Adipose tissue (tissue), 3 donors: ENCODE data around the gene ADIPOR2. TPM values are rescaled to one million over a fixed set of nuclear protein-coding genes. Genes with fewer than 3 reads are reported as not detected.

Source experiments
- H3K27ac ChIP-seq: one replicate; pipeline ENCODE4 v1.5.1; 2013; ENCODE audit warnings: low read depth, low read length
- WGBS, 3 donors: extraction: QIAGEN DNeasy Blood & Tissue Kit; methylation state at CpG; one replicate each; pipeline ENCODE4 v1.1.7; 2013; 5-methylcytosine and 5-hydroxymethylcytosine counted together
- polyA plus RNA-seq, 3 donors: library from polyadenylated mRNA; stranded (reverse); fragments of 200-250 nt; gene quantifications; one replicate each; pipeline ENCODE4 v1.2.3, GENCODE V29; 2013
- donor health status: healthy with polysubstance abuse.
- donor health status: Bipolar disorder and iron deficiency.
- donor health status: healthy.

The ADIPOR2 gene
- polyA plus RNA-seq, 3 donors, result 26.7 to 125 (median 40.2) TPM

DNA sequence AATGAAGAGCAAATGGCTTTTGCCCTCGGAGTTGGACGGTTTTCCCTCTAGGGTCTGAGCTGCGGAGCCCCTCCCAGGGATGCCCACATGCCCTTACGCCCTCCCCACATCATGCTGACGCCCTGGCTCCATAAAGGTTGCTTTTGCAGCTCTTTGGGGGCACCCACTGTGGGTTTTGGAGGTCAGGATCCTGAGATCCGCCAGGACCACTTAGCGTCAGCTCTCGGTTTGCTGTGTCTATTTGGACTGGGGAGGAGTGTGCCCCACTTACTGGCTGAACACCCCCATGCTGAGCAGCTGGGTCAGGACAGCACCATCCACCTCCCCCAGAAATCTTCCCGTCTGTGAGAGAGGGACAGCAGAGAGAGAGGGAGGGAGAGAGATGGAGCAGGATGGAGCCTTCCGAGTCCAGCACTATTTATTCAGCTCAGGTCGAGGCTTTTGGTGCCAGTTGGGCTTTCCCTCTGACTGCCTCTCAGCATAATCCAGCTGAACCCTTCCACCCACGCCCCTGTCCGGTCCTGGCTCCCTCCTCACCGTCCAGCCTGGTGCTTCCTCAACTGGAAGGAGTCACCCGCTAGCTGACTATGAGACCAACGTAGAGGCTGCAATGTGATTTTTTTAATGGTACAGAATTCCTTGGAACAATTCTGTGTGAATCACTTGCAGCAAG is 110.6 kb downstream of the ADIPOR2 start:
- 61 to 68% (median 65%) methylated on average over 16 of the region's 16 CpGs for WGBS, 3 donors
- no peak overlapping the region for H3K27ac ChIP-seq

DNA sequence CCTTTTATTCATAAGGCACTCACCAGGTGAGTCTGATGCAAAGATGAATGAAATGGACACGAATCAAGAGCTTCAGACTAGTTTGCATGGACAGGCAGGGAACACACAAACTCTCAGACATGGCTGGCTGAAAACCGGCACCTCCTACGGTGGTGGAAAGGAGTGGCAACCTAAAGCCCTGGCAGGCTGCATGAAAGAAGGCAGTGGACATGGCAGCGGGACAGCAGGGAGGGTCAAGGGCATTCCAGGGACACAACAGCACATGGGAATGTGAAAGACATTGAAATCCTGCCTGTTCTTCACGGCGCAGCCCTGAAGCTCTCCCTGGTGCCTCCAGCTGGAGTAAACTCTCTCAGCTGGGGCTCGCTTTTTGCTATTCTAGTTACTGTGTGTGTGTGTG is 112.9 kb downstream of the ADIPOR2 start:
- 80 to 87% (median 85%) methylated on average over 7 of the region's 7 CpGs for WGBS, 3 donors
- H3K27ac ChIP-seq, result no peak overlapping the region

DNA sequence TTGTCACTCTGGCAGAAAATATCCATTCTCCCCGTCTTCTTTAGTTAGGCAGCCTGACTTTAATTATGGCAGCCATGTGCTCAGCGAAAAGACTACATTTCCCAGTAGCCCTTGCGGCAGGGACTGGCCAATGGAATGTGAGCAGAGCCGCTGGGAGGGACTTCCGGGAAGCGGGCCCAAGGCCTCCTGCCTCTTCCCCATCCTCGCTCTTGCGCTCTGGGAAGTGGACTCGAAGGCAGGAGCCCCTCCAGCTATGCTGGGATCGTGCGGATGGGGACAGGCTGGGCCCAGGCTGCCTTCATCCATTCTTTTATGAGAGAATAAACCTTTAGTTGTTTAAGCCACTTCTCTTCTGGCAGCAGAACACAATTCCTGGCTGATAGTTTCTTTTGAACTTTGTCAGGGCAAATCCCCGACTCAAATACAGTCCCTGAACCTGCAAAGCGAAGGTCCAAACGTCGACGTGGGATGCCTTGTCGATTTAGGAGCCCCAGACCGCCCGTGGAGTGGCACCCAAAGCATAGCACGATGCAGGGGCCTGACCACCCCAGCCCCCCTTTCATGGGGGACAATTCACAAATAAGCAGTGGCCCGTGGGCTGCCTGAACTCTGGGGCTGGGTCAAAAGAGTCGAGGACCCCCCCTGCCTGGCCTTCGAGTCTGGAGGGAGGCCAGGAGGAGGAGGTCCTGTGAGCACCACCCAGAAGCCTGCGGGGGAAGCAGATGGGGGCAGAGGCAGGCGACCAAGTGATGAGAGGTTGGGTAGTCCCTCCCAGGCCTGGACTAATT is 113.9 kb downstream of the ADIPOR2 start:
- H3K27ac ChIP-seq, result no peak overlapping the region

DNA sequence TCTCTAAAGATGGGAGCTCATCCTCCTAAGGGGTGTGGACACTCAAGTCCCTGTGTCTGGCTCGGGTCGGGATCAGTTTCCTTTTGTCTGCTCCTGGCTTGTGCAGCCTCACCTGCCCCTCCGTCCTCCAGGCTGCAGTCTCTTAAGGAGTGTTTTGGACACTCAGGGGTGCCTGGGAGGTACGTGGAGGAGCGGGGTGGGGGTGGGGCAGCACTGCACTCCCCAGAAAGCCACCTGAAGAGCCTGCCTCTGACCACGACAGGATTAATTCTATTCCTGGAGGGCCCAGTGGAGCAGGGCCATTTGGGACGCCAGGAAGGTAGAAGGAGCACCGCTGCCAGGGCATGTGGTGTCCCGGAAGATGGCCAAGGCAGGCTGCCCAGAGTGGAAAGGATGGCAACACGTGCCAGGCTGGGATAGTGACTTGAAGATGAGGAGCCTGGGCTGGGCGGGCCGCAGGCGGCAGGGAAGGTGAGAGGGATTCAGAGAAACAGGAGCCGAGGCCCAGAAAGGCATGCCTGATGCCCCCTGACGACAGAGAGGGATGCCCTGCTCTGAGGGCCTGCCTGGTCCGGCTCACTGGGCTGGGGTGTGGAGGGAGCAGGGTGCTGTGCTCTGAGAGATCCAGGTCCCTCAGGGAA is 114.7 kb downstream of the ADIPOR2 start:
- H3K27ac ChIP-seq, result no peak overlapping the region
- WGBS, 3 donors, result 92 to 95% (median 93%) methylated on average over 16 of the region's 16 CpGs

More for the DNA sequence above, 113.9 kb downstream of the ADIPOR2 start:
- 58 to 60% (median 60%) methylated on average over 24 to 25 of the region's 25 CpGs for WGBS, 3 donors

DNA sequence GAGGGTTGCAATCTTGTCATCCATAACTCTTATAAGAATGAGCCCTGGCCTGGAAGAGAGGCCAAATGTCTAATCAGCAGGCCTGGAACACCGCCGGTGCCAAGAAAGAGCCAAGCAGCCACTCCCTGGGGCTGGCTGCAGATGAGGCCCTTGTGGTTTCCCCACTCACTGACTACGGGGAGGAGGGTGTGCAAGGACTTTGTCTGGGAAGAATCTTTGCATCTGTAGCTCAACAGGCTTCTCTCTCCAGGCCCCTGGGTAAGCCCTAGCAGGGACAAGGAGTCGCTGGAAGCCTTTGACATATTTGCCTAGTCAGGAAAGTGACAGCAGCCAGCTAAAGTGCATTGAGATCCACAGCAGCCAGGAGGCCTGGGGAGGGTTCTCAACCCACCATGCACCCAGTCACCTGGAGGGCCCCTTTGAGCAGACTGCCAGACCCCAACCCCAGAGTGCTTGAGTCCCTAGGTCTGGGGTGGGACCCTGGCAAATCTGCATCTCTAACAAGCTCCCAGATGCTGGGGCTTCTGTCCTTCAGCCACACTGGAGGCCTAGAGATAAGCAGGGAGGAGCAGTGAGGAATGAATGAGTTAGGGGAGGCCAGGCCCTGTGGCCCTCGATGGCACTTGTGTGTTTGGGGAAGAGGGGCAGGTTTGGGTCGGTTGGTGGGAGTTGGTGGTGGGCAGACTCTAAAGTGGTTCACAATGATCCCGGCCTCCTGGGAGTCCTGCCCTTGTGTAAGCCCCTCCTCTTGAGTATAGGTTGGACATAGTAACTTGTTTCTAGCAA is 115.6 kb downstream of the ADIPOR2 start:
- 60 to 71% (median 64%) methylated on average over 7 of the region's 7 CpGs for WGBS, 3 donors
- H3K27ac ChIP-seq, result no peak overlapping the region

DNA sequence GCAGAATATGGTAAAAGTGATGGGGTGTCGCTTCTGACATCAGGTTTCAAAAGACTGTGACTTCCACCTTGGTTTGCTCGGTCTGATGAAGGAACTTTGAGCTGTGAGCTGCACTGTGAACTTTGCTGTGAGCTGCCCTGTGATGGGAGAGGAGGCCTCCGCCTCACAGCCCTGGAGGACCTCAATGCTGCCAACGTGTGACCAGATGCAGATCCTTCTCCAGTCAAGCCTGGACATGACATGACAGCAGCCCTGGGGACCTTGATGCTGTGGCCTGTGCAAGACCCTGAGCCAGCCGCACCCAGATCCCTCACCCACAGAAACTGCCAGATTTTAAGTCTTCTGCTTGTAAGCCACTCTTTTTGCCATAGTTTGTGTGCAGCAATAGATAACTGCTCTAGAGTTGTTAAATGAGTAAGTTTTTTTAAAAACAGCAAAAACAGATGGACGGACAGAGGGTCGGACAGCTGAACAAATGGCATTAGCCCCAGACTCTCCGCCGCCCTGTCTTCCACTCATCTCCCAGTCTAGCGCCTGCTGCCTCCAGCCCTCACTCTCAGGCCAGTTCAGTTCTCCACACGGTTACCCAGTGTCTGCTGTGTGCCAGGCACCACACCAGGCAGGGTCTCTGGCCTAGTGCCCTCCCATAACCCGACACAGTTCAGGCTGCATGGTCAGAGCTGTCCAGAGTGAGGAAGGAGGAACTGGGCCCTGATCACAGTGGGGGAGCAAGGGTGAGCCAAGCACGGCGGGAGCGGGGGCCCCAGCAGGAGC is 116.4 kb downstream of the ADIPOR2 start:
- WGBS, 3 donors, result 84 to 87% (median 86%) methylated on average over 15 of the region's 15 CpGs
- H3K27ac ChIP-seq, result no peak overlapping the region

DNA sequence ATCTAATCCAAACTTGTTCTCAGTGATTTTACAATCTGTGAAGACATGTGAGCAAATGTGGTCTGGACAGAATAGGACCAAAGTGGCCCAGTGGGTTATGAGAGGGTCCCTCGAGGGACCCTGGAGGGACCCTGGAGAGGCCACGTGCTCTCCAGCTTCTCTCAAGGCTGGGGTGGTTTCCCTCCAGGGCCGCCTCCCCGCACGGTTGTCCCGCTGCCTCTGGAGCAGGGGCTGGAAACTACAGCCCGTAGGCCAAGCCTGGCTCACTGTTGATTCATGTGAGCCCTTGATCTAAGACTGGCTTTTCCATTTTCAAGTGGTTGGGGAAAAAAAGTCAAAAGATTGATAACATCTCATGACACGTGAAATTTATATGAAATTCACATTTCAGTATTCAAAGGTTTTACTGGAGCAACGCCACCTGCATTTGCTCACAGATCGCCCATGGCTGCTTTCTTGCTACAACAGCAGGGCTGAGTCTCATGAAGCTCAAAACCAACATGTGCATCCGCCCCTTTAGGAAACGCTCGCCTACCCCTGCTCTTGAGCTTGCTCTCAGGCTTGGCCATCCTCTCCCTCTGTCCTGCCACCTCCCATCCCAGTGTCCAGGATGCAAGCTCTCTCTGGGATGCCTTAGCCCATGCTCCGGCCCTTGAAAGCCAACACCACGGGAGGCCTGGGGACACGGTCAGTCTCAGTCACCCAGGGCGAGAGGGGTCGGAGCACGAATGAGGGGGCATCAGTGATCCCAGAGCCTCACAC is 117.3 kb downstream of the ADIPOR2 start:
- WGBS, 3 donors, result 81 to 92% (median 89%) methylated on average over 19 of the region's 19 CpGs
- H3K27ac ChIP-seq, result no peak overlapping the region

DNA sequence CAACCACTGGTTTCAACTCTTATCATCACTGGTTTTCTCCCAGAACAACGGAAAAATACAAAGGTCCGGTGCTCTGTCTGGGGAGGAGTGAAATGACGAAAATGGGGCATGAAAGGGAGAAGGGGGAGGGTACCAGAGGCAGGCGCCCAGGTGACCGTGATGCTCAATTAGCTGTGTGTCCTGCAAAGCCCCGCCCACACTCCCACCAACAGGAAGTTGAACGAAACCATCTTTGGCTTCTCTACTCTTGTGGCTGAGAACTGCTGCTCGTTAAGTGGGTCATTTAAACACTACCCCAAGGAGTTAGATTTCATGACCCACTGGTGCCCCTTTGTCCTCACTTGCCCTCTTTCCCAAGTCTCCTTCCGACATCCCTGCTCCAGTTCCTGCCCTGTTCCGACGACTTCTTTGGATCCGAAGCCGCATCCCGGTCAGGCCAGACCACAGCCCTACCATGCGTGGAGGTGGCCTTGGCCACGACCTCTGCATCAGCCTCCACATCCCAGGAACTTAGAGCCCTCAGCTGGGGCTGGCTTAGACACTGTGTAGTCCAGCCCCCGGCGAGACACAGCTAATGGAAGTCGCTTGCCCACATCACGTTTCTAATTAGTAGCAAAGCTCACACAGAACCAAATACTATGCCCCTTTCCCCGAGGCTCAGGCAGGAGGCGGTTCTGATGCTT is 118.1 kb downstream of the ADIPOR2 start:
- WGBS, 3 donors, result 82 to 85% (median 83%) methylated on average over 22 of the region's 22 CpGs

DNA sequence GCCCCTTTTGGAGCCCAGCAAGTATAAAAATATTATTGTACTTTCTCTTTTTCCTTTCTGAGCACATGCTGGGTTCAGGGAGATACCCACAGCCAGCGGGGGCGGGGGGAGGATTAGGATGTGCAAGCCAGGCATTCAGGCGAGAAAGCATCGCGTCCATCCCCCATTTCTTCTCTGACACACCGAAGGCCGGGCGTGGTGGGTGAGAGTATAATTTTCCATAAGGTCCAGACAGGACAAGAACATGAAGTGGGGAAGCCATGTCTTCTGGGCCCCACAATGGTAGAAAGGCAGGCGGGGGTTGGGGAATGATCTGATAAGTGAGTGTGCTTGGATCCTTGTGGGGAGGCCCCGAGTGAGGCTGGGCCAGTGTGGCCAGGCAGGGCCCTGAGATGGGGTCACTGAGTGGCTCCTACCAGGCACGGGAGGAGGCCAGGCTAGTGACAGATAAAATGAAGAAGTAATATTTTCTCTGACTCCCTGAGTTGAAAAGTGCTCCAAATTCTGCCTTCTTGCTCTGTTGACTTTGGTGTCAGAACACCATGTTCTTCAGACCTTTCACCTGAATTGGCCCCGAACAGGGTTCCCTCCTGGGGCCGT is 118.8 kb downstream of the ADIPOR2 start:
- WGBS, 3 donors, result 86 to 88% (median 86%) methylated on average over 13 of the region's 13 CpGs
- H3K27ac ChIP-seq, result no peak overlapping the region

More for the DNA sequence above, 118.1 kb downstream of the ADIPOR2 start:
- no peak overlapping the region for H3K27ac ChIP-seq

DNA sequence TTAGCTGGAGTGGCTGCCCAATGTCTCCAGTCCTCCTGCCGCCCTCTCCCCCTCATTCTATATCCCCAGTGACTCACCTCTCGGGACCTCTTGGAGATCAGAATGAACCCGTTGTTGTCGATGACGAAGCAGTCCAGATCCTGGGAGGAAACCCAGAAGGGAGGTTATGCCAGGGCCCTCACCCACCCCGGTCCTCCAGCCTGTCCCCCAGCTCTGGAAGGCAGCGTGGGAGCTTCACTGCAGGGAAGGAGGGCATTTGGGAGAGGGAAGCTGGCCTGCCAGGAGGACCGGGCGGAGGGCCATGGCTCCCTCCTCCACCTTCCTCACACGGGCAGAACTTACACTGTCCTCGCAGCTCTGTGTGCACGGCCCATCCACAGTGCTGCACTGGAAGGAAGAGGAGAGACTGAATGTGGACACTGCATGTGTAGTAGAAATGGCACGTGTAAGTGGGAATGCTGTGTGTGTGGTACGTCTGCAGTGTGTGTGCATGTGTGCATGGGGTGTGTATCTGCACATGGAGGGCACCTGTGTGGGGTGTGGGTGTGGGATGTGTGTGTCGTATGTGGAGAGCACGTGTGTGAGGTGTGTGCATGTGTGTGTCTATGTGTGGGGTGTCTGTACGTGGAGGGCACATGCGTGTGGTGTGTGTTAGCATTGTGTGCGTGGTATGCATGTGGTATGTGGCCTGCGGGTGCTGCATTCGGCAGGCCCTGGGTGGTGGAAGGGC is 119.5 kb downstream of the ADIPOR2 start:
- H3K27ac ChIP-seq, result no peak overlapping the region
- 77 to 82% (median 79%) methylated on average over 21 of the region's 21 CpGs for WGBS, 3 donors

DNA sequence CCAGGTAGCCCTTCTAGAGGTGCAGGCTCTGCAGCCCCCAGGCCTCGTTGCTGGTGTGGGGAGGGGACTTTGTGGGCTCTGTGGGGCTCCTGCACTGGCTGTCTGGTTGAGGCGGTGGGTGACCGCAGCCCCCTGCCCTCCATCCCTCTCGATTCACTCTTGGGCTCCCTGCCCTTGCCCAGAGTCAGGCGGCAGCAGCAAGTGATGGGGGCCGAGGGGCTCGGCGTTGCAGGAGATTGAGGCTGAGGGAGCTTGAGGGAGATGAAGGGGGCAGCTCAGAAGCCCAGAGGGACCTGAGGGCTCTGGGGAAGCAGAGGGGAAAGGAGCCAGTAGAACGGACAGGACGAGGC is 120.0 kb downstream of the ADIPOR2 start:
- WGBS, 3 donors, result 65 to 88% (median 80%) methylated on average over 9 to 10 of the region's 10 CpGs
- no peak overlapping the region for H3K27ac ChIP-seq

DNA sequence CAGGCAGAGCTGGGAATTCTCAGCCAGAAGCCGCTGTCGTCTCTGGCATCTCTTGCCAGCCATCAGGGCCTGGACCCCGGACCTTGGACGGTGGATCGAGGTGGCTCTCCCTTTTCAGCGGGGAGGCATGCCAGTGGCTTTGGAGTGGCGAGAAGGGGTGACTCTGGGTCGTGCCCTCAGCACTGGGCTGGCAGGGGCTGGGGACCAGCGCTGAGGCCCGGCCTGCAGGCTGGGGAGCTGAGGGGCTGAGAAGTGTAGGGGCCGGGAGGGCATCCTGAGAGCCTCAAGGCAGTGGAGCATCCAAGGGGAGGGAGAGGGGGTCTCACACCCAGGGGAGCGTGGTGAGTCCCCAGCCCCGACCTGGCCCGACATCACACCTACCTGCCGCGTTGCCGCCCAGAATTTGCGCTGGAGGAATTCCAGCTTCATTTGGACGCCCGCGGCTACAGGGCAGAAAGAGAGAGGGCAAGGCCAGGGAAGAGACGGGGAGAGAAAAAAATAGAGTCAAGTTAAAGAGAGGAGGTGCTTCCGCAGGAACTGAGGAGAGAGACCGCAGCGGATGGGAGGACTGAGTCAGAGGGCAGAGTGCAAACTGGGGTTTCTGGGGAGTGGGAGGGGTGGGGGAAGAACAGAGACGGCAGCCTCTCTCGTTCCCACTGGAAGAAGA is 120.5 kb downstream of the ADIPOR2 start:
- 62 to 74% (median 66%) methylated on average over 27 of the region's 27 CpGs for WGBS, 3 donors
- H3K27ac ChIP-seq, result no peak overlapping the region

DNA sequence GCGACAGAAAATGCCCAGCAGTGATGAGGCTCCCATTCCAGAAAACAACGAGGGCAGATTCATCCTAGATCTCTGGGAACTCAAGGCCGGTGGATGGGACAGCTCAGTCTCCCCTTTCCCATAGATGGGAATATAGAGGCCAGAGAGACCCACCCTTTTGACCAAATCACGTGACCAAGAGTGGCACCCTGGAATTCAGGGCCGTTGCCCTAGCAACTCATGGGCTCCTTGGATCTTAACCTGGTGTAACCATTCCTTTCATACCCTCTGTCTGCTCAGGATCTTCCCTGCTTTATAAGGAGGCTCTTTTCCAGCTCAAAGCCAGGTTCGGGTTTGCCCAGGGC is 121.0 kb downstream of the ADIPOR2 start:
- 64 to 68% (median 68%) methylated on average over 6 of the region's 6 CpGs for WGBS, 3 donors
- peak overlapping the region; percentile 28 for H3K27ac ChIP-seq

DNA sequence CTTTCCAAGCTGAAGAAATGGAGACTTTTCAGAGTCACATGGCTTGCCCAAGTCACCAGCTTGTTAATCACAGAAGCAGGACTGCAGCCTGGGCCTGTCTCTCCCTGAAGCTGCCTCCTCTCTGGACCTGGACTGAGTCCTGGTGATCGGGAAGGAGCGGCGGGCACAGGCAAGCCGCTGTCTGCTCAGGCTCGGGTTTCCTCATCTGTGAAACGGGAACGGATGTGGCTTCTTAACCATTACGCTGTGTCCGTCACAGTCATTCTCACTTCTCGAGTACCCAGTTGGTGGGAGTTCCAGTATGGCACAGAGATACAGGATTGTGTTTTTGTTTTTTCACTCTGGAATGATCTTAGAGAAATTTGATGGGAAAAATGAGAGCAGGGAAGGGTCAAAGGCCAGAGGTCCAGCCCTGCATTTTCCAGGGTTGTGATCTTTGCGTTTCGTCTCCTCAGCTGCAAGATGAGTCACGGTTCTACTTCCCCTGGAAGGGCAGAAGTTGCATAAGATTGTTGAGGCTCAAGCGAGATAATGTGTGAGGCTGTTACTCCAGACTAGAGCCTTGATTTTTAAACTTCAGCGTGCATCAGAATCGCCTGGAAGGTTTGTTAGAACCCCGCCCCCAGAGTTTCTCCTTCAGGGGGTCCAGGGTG is 121.9 kb downstream of the ADIPOR2 start:
- 43 to 78% (median 53%) methylated on average over 17 of the region's 17 CpGs for WGBS, 3 donors
- H3K27ac ChIP-seq, result peak overlapping the region; percentile 28

DNA sequence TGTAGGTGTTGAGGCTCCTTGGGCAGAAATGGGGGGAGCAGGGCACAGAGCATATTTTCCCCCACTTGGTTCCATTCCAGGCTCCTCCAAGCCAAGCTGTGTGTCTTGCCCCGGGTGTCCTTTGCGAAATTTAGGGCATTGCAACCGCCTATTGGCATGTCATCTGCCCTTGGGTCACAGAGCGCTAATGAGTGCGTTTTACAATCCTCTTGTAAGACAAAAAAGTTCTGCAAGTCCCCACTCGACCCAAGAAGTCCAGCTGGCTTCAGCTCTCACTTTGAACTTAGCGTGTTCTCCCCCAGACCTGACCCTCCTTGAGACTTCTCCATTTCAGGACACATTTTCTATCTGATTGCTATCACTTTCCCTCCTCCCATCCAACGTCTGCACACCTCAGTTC is 123.4 kb downstream of the ADIPOR2 start:
- H3K27ac ChIP-seq, result no peak overlapping the region
- 55 to 75% (median 60%) methylated on average over 8 of the region's 8 CpGs for WGBS, 3 donors
